PC-3 (cell line): Measurements from ENCODE around the gene SELENOM. TPM values are rescaled to one million over a fixed set of nuclear protein-coding genes. Genes with fewer than 3 reads are reported as not detected.
"Not testable (repeated sequence)": the region's sequence is repeated elsewhere in the genome, so short reads cannot be mapped to it uniquely, and the experiment has no call there.

Source experiments
- ATAC-seq: fragments of 200-7000 bp; cut with Tn5 transposase; 2 replicates; pipeline ENCODE4 v1.9.1; 2020; ENCODE audit warnings: mild to moderate bottlenecking, moderate library complexity
- BruUV-seq: library from RNA; stranded (reverse); fragments of 400-500 nt; replicated peaks from 2 replicates; lab custom pipeline; 2021; lab: Mats Ljungman, UMichigan
- CTCF ChIA-PET: fragments of 300-600 bp; sonication (Branson Sonifier 250); formaldehyde crosslinking; loops from one replicate; lab custom pipeline; 2022; ENCODE audit warnings: antibody characterized with exemption; lab: Charles Lee
- POLR2A ChIA-PET: fragments of 300-600 bp; sonication (Branson Sonifier 250); formaldehyde crosslinking; loops from one replicate; lab custom pipeline; 2022; ENCODE audit warnings: antibody characterized with exemption; ENCODE audit not compliant: unreplicated experiment; lab: Charles Lee
- DNase-seq: peaks from one replicate; pipeline ENCODE4 v3.0.0-alpha.2; 2015
- H2AFZ ChIP-seq: fragments of 300-600 bp; sonication (generic); 2 replicates; pipeline ENCODE4 v1.6.0; 2016; ENCODE audit warnings: antibody characterized with exemption, low read length
- H3F3A ChIP-seq: fragments of 300-600 bp; sonication (generic); one replicate; pipeline ENCODE4 v1.6.0; 2017; ENCODE audit warnings: antibody characterized with exemption, low read length, control low read depth, mild to moderate bottlenecking; ENCODE audit not compliant: unreplicated experiment
- H3K27ac ChIP-seq: fragments of 300-600 bp; sonication (generic); 2 replicates; pipeline ENCODE4 v1.5.1; 2016; ENCODE audit warnings: mild to moderate bottlenecking, low read length
- H3K27me3 ChIP-seq: fragments of 300-600 bp; sonication (generic); 2 replicates; pipeline ENCODE4 v1.6.1; 2016; ENCODE audit warnings: low read length, mixed read lengths
- H3K36me3 ChIP-seq: fragments of 300-600 bp; sonication (generic); 2 replicates; pipeline ENCODE4 v1.6.1; 2016; ENCODE audit warnings: low read depth, mixed run types, low read length, mixed read lengths
- H3K4me1 ChIP-seq: fragments of 300-600 bp; sonication (generic); 2 replicates; pipeline ENCODE4 v1.5.1; 2016; ENCODE audit warnings: low read length; ENCODE audit not compliant: insufficient read depth
- H3K4me2 ChIP-seq: fragments of 300-600 bp; sonication (generic); 2 replicates; pipeline ENCODE4 v1.6.0; 2016; ENCODE audit warnings: low read length
- H3K4me3 ChIP-seq: fragments of 300-600 bp; sonication (generic); 2 replicates; pipeline ENCODE4 v1.5.1; 2016; ENCODE audit warnings: mild to moderate bottlenecking, low read length, mixed read lengths
- H3K79me2 ChIP-seq: fragments of 300-600 bp; sonication (generic); 2 replicates; pipeline ENCODE4 v1.6.1; 2017; ENCODE audit warnings: low read length, mixed read lengths
- H3K9ac ChIP-seq: fragments of 300-600 bp; sonication (generic); 2 replicates; pipeline ENCODE4 v1.6.0; 2016; ENCODE audit warnings: mild to moderate bottlenecking, low read length
- H3K9me2 ChIP-seq: fragments of 300-600 bp; sonication (generic); replicated peaks from 2 replicates; pipeline ENCODE4 v1.6.1; 2016; ENCODE audit warnings: mixed run types, low read length, mixed read lengths
- H3K9me3 ChIP-seq: fragments of 300-600 bp; sonication (generic); 2 replicates; pipeline ENCODE4 v1.6.1; 2016; ENCODE audit warnings: low read length, mixed read lengths
- H4K20me1 ChIP-seq: fragments of 300-600 bp; sonication (generic); 2 replicates; pipeline ENCODE4 v1.6.1; 2016; ENCODE audit warnings: low read length, mixed read lengths
- CTCF ChIP-seq: fragments of 300-600 bp; sonication (generic); conservative IDR thresholded peaks from 2 replicates; pipeline ENCODE4 v1.5.1; 2017; ENCODE audit warnings: antibody characterized with exemption, low read depth, mild to moderate bottlenecking, low read length
- EZH2 ChIP-seq: fragments of 300-600 bp; sonication (generic); IDR thresholded peaks from one replicate; pipeline ENCODE4 v1.6.1; 2017; ENCODE audit warnings: antibody characterized with exemption, mild to moderate bottlenecking, low read length; ENCODE audit not compliant: unreplicated experiment
- EZH2phosphoT487 ChIP-seq: fragments of 300-600 bp; sonication (generic); IDR thresholded peaks from 2 replicates; pipeline ENCODE4 v1.6.1; 2018; ENCODE audit warnings: mild to moderate bottlenecking, antibody characterized with exemption, low read length, borderline replicate concordance
- intact Hi-C: fragments of 100-400 bp; cut with micrococcal nuclease; formaldehyde crosslinking; loops from 2 replicates; pipeline ENCODE4 v1.9.0; 2023
- total RNA-seq: library from RNA; depleted of rRNA; stranded (reverse); fragments of >200 nt; gene quantifications from 2 replicates; pipeline ENCODE4 v1.2.3, GENCODE V29; 2014

The SELENOM gene
- total RNA-seq, 1 experiment from 2014 or later = 36.8 TPM

GRCh38 chr22:31079095-31079642, 28.2 kb downstream of the SELENOM start:
- Histone ChIP-seq H3K4me1 (peaks cover 22% of the 10 kb centered on the region), H3K9me2 (no peaks in the 10 kb centered on the region), H3K79me2 (peaks cover 30% of the 10 kb centered on the region), H3F3A (no peaks in the 10 kb centered on the region), H4K20me1 (peaks cover 10% of the 10 kb centered on the region; the same call in 1 of the 2 replicates), H3K27me3 (no peaks in the 10 kb centered on the region), H2AFZ (no peak overlapping the region), H3K9ac (no peak overlapping the region), H3K4me2 (no peak overlapping the region), H3K36me3 (peaks cover 13% of the 10 kb centered on the region; the same call in 1 of the 2 replicates), H3K4me3 (no peak overlapping the region), H3K27ac (no peak overlapping the region), H3K9me3 (no peaks in the 10 kb centered on the region)
- no peak for TF ChIP-seq EZH2
- no peak for TF ChIP-seq CTCF
- no peak for TF ChIP-seq EZH2phosphoT487
- no TSS peak for BruUV-seq
- ChIA-PET POLR2A (no interaction called here), CTCF (no interaction called here)
- ATAC-seq (no peak), DNase-seq (no peak)
- intact Hi-C loops = no loop called here

- H3K4me2 ChIP-seq, DNase-seq, H4K20me1 ChIP-seq, CTCF ChIA-PET, H3K4me3 ChIP-seq, H3K27me3 ChIP-seq, H2AFZ ChIP-seq, H3K9me3 ChIP-seq, POLR2A ChIA-PET, H3F3A ChIP-seq, ATAC-seq, H3K9me2 ChIP-seq, intact Hi-C loops, BruUV-seq, H3K9ac ChIP-seq, H3K27ac ChIP-seq, H3K36me3 ChIP-seq: not testable (repeated sequence)
- Histone ChIP-seq H3K79me2 (peaks cover 22% of the 10 kb centered on the region), H3K4me1 (peaks cover 14% of the 10 kb centered on the region)
Measured at GRCh38 chr22:31078389-31078788, 29.0 kb downstream of the SELENOM start.

- no TSS peak for BruUV-seq
- DNase-seq (no peak), ATAC-seq (no peak)
- POLR2A ChIA-PET = no interaction called here
- CTCF ChIA-PET = no interaction called here
- intact Hi-C loops = no loop called here
- H3K36me3 ChIP-seq = 0 out of 2 replicates have a peak, but pooled peaks cover under 1% of the 10 kb centered on the region
- TF ChIP-seq EZH2 = no peak
- TF ChIP-seq CTCF = no peak
- TF ChIP-seq EZH2phosphoT487 = no peak
- H3K9ac ChIP-seq = no peak overlapping the region
- no peak overlapping the region for H3K4me3 ChIP-seq
- H3K4me2 ChIP-seq = no peak overlapping the region
- H3F3A ChIP-seq = no peaks in the 10 kb centered on the region
- H3K9me2 ChIP-seq = no peaks in the 10 kb centered on the region
- H4K20me1 ChIP-seq = peaks cover under 1% of the 10 kb centered on the region; the same call in 1 of the 2 replicates
- H2AFZ ChIP-seq = no peak overlapping the region
- no peaks in the 10 kb centered on the region for H3K27me3 ChIP-seq
- no peaks in the 10 kb centered on the region for H3K9me3 ChIP-seq
- peaks cover 7% of the 10 kb centered on the region for H3K4me1 ChIP-seq
- no peak overlapping the region for H3K27ac ChIP-seq
- H3K79me2 ChIP-seq = peaks cover 15% of the 10 kb centered on the region
Measured at GRCh38 chr22:31077681-31078080, 29.7 kb downstream of the SELENOM start.
